Measurements from ENCODE around the gene LYSET. TPM values are rescaled to one million over a fixed set of nuclear protein-coding genes. Genes with fewer than 3 reads are reported as not detected.

LYSET gene
- total and polyA plus RNA-seq, 2 donors (not counting 1 experiment from before 2014, with no cell fraction given) = 11.6 TPM

GRCh38 chr14:93148979-93149378, 36.1 kb upstream of the LYSET start:
- Histone ChIP-seq H3K4me2 (ENCODE audit: extremely low read depth, insufficient read depth, low read length) (no peak overlapping the region), H3K4me1 (ENCODE audit: control insufficient read depth, extremely low read depth, insufficient read depth, low read length) (no peaks in the 10 kb centered on the region)

GRCh38 chr14:93150227-93151208, 34.6 kb upstream of the LYSET start:
- Histone ChIP-seq H3K79me2 (ENCODE audit: control insufficient read depth, insufficient read depth, low read length) (no peaks in the 10 kb centered on the region), H3K4me3 (replicated peaks in 1 of 4; ENCODE audit: control extremely low read depth in 1 of 4, insufficient read depth in 1 of 4, low read depth in 3 of 4, low read length in 4 of 4) (no peak overlapping the region), H3K4me1 (ENCODE audit: control insufficient read depth, extremely low read depth, insufficient read depth, low read length) (no peaks in the 10 kb centered on the region), H3K36me3 (ENCODE audit: control insufficient read depth, insufficient read depth, low read length) (no peaks in the 10 kb centered on the region), H4K20me1 (ENCODE audit: control insufficient read depth, extremely low read depth, insufficient read depth, low read length) (no peaks in the 10 kb centered on the region), H3K27ac (ENCODE audit: insufficient read depth, low read length) (no peak overlapping the region), H2AFZ (ENCODE audit: low read length) (no peak overlapping the region), H3K9me3 (ENCODE audit: control insufficient read depth, insufficient read depth, low read depth, low read length) (no peaks in the 10 kb centered on the region), H3K9ac (ENCODE audit: insufficient read depth, low read length) (no peak overlapping the region), H3K27me3 (ENCODE audit: control insufficient read depth, insufficient read depth, low read length) (no peaks in the 10 kb centered on the region), H3K4me2 (ENCODE audit: extremely low read depth, insufficient read depth, low read length) (no peak overlapping the region)
- no peak for DNase-seq (ENCODE audit: low read depth in 2 of 2)
- TF ChIP-seq CTCF (conservative IDR thresholded peaks at IDR 0.05 in 1 of 2, IDR thresholded peaks at IDR 0.05 in 1 of 2; ENCODE audit: low read depth in 1 of 2, low read length in 2 of 2) = no peak
- no peak for TF ChIP-seq EZH2 (IDR thresholded peaks at IDR 0.05; ENCODE audit: low read length, missing control alignments)

More at GRCh38 chr14:93148979-93149378, 36.1 kb upstream of the LYSET start:
- Histone ChIP-seq H4K20me1 (ENCODE audit: control insufficient read depth, extremely low read depth, insufficient read depth, low read length) (no peaks in the 10 kb centered on the region), H3K36me3 (ENCODE audit: control insufficient read depth, insufficient read depth, low read length) (no peaks in the 10 kb centered on the region), H3K79me2 (ENCODE audit: control insufficient read depth, insufficient read depth, low read length) (no peaks in the 10 kb centered on the region), H3K4me3 (replicated peaks in 1 of 4; ENCODE audit: control extremely low read depth in 1 of 4, insufficient read depth in 1 of 4, low read depth in 3 of 4, low read length in 4 of 4) (no peak overlapping the region), H3K27ac (ENCODE audit: insufficient read depth, low read length) (no peak overlapping the region), H2AFZ (ENCODE audit: low read length) (no peak overlapping the region), H3K27me3 (ENCODE audit: control insufficient read depth, insufficient read depth, low read length) (no peaks in the 10 kb centered on the region), H3K9ac (ENCODE audit: insufficient read depth, low read length) (no peak overlapping the region), H3K9me3 (ENCODE audit: control insufficient read depth, insufficient read depth, low read depth, low read length) (no peaks in the 10 kb centered on the region)
- no peak for TF ChIP-seq EZH2 (IDR thresholded peaks at IDR 0.05; ENCODE audit: low read length, missing control alignments)
- no peak for DNase-seq (ENCODE audit: low read depth in 2 of 2)

GRCh38 chr14:93153121-93153520, 32.0 kb upstream of the LYSET start:
- Histone ChIP-seq H3K27ac (ENCODE audit: insufficient read depth, low read length) (no peak overlapping the region), H3K4me1 (ENCODE audit: control insufficient read depth, extremely low read depth, insufficient read depth, low read length) (no peaks in the 10 kb centered on the region), H3K9ac (ENCODE audit: insufficient read depth, low read length) (no peak overlapping the region), H3K9me3 (ENCODE audit: control insufficient read depth, insufficient read depth, low read depth, low read length) (no peaks in the 10 kb centered on the region), H3K4me3 (replicated peaks in 1 of 4; ENCODE audit: control extremely low read depth in 1 of 4, insufficient read depth in 1 of 4, low read depth in 3 of 4, low read length in 4 of 4) (no peak overlapping the region), H4K20me1 (ENCODE audit: control insufficient read depth, extremely low read depth, insufficient read depth, low read length) (no peaks in the 10 kb centered on the region), H2AFZ (ENCODE audit: low read length) (no peak overlapping the region), H3K79me2 (ENCODE audit: control insufficient read depth, insufficient read depth, low read length) (no peaks in the 10 kb centered on the region), H3K36me3 (ENCODE audit: control insufficient read depth, insufficient read depth, low read length) (no peaks in the 10 kb centered on the region), H3K27me3 (ENCODE audit: control insufficient read depth, insufficient read depth, low read length) (no peaks in the 10 kb centered on the region), H3K4me2 (ENCODE audit: extremely low read depth, insufficient read depth, low read length) (no peak overlapping the region)
- TF ChIP-seq EZH2 (IDR thresholded peaks at IDR 0.05; ENCODE audit: low read length, missing control alignments) = no peak
- no peak for TF ChIP-seq CTCF (conservative IDR thresholded peaks at IDR 0.05 in 1 of 2, IDR thresholded peaks at IDR 0.05 in 1 of 2; ENCODE audit: low read depth in 1 of 2, low read length in 2 of 2)
- DNase-seq (ENCODE audit: low read depth in 2 of 2) = no peak
